ENCODE measurements around the gene CCDC18.

DNA sequence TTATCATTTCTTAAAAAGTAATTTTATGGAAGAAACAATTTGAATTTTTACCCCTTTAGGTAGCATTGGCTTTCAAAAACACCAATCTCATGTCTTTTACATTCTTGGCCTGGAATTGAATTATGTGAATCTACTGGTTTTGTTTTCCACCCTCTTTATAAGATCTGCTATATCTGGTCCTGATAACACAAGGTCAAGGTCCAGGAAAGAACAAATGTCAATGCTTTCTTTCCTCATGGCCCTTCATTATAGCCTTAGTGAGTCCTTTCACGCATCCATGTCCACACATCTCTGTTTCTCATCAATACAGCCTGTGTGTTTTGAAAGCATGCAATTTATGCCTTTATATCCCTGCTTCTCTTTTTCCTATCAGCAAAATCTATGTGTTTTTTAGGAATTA lies 141.2 kb downstream of the CCDC18 start:
- TF ChIP-seq CTCF (IDR thresholded peaks at IDR 0.05) (no peak), EP300 (IDR thresholded peaks at IDR 0.05; ENCODE audit: low read depth) (no peak), POLR2A (IDR thresholded peaks at IDR 0.05) (no peak)
